ENCODE results near the gene CFD.

- TF ChIP-seq CTCF (IDR thresholded peaks at IDR 0.05) (no peak), POLR2A (IDR thresholded peaks at IDR 0.05) (no peak)
These were observed 43.2 kb downstream of the CFD start for GRCh38 chr19:902446-903226.
